Hematopoietic multipotent progenitor cell treated with erythropoietin and hydrocortisone succinate and interleukin-3 and kit ligand, for 6 days (in vitro differentiated cells): ENCODE measurements around the gene ADCYAP1R1.

Experiments used
- DNase-seq: peaks from one replicate; pipeline ENCODE4 v3.0.0-alpha.2; 2015

Gene ADCYAP1R1

DNA sequence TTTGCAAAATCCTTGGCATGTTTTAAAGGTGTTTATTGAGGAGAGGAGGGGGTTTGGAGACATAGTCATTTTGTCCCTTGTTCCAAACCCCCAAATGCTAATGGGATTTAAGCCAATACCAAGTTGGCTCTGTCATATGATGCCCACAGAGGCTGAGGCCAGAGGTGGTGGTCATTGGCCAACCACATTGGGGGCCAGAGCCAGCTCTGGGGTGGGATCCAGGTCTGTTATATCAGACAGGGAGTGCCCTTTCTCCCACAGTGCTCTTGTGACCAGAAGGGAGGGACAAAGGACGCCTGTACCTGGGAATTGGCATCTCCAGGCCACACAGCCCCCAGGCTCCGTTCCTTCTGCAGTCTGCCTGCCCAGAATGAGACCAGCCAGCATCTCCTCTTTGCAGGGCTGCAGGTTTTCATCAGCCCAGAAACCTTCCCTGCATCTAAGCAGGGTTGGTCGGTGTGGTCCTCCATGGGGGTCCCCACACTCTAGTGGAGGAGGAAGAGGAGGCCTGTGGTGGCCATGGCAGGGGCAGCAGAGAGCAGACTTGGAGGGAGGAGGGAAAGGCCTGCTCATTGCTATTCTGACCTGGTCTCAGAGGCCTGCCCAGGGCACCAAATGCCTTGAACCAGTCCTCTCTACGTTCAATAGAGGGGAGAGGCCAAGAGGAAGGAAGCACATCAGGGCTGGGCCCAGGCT lies 17.9 kb downstream of the ADCYAP1R1 start:
- DNase-seq: no peak

DNA sequence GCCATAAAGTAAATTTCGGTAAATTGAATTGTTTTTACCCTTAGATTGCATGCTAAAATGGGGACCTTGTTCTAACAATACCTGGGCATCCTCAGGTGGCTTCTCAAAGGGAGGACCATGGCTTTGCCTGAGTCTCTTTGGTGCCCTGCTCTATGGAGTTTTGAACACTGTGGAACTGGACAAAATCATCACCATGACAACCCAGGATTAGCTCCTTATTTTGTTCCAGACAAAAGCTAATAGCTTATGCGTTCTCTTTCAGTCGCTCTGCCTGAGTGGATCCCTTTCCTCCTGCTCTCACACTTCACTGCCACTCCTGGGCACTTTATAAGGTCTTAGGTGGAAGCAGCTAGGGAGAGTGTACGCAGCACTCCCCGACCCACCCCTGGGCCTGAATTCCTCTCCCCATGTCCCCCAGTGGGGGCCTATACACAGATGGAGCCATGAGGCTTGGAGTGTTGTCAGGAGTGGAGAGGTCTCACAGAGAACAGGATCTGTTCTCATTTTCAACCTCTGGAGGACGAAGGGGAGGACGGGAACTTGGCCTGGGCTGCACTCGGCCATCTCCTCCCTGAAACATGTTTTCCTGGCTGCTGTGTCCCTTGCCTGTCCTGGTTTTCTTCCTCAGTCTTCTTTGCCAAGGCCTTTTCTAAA lies 19.0 kb downstream of the ADCYAP1R1 start:
- DNase-seq: no peak

DNA sequence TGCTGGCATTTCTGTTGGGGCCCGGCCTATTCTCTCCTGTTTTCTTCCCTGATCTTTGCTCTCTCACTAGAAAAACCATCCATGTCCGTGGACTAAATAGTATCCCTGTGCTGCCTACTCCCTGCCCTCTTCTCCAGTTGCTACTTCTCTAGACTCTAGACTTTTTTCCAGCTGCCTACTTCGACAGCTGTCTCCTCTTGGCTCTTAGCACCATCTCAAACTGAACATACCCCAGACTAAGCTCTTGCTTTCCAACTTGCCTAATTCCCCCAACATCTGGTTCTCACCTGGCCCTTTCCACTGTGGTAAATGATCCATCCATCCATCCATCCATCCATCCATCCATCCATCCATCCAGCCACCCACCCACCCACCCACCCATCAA lies 19.5 kb downstream of the ADCYAP1R1 start:
- DNase-seq: no peak

DNA sequence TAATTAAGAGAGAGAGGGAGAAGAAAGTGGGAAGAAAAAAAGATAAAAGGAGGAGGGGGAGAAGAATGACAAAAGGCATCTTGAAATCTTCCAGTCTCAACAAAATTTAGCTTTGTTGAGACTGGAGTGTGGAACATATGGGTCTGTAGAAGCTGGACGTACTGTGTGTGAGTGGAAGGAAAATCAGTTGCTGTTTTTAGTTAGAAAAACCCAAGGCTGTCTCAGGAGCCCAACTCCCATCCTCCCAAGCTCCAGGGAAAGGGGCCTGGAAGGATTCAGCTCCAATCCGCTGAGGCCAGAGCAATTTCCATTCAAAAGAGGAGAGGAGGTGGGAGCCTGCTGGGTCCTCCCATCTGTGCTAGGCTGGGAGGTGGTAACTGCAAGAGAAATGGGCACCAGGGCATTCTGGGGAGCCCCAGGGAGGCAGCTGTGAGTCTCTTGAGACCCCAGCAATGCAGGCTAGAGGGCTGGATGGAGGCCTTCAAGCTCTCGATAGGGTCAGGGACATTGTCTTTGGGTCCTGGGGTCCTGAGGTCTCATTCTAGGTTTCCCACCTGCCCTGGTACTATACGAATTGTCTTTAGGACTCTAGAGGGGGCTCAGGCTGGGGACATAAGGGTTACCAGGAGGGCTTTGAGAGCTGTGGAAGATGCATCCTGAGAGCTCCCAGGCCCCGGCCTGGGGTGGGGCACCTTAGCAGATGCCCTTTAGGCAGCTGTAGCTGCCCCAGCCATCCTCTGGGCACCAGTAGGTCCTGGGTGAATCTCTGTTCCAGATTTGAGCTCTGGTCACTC lies 21.4 kb downstream of the ADCYAP1R1 start:
- no peak for DNase-seq

DNA sequence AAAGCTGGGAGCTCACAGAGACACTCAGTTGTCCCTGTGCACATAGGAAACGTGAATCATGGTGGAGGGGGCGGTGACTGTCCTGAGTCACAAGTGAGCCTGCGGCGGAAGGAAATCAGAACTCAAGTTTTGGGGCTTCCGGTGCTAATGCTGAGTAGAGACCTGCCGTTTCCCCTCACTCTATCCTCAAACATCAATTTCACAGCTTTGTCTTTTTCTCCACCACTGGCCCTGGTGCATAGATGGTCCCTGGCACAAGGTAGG lies 21.9 kb downstream of the ADCYAP1R1 start:
- no peak for DNase-seq

DNA sequence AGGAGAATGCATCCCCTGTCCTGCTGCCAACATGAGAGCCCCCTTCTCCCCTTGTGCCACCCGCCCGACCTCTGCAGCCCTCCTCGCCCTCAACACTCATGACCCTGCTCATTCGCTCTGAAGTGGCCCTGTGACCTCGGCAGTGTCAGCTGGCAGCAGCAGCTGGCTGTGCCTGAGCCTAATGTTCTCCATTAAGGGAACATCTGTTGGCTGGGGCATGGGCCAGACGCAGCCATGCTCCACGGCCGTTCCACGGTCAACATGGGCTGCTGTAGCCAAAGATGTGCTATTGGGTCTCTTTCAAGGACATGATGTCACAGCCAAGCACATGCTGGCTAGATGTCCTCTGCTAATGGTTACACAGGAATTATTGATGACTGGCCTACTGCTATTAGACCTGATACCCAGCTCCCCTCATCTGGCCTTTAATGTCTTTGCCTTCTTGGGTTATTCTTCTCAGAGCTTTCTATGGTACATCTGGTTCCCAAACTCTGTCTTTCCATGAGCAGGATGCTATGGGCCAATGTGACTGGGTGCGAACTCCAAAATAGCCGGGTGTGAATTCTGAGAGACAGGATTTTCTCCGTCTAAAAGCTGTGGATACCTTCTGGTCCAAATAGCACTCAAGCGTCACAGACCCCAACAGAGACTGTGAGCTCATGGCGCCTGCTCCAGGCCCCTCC lies 22.4 kb downstream of the ADCYAP1R1 start:
- DNase-seq: no peak

DNA sequence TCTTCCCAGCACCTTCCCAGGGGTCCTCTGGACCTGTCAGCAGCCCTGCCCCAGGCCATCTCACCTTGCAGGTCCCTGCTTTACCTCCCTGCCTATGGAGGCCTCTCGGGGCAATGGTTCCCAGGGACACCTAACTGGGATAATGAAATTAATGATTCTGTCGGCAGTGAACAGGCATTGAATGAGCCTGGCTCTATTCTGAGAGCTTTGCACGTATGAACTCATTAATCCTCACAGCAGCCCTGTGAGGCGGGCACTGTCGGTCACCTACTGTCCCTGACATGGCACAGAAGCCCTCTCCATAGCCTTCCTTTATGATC lies 22.9 kb downstream of the ADCYAP1R1 start:
- no peak for DNase-seq

DNA sequence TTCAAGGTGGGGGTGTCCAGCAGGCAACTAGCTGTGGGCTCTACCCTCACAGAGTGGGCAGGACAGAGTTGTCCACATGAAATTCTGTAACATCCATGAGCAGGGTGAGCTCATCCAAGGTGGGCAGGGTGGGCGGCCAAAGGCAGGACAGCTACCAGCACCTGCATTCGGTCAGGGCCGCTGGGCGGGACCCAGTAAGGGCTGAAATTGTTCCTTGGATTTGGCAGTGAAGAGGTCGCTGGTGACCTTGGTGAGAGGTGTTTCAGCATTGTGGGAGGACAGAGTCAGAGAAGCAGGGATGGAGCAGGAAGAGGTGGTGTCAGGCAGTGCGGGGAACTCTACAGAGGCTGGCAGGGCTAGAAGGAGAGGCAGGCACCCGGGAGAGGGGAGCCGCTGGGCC lies 23.9 kb downstream of the ADCYAP1R1 start:
- no peak for DNase-seq

DNA sequence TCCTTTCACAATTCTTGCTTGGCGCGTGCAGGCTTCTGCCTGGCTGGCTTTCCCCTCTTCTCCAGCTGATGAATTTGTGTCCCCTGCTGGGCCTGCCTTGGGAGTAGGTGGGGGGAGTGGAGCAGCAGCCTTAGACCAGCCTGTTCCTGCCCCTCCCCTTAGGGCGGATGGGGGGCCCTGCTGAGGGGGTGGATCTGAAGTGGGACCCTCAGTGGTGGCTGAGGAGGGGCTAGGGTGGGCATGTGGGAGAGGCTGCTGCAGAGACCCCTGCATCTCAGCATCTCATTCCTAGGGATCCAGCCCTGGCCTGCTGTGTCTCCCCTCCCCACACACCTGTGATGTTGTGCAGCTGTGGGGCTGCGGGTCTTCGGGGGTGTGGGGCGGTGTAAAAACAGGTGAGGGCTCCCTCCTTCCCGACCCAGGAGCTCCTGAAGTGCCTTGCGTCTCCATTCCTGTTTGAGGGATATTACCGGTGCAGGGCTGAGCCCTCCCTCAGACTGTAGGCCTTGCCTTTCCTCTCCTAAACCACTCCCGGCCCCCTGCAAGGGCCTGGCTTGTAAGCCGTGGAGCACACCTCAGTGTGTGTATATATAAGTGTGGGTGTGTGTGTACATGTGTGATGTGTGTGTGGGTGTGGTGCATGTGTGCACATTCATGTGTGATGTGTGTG lies 24.7 kb downstream of the ADCYAP1R1 start:
- DNase-seq: no peak

DNA sequence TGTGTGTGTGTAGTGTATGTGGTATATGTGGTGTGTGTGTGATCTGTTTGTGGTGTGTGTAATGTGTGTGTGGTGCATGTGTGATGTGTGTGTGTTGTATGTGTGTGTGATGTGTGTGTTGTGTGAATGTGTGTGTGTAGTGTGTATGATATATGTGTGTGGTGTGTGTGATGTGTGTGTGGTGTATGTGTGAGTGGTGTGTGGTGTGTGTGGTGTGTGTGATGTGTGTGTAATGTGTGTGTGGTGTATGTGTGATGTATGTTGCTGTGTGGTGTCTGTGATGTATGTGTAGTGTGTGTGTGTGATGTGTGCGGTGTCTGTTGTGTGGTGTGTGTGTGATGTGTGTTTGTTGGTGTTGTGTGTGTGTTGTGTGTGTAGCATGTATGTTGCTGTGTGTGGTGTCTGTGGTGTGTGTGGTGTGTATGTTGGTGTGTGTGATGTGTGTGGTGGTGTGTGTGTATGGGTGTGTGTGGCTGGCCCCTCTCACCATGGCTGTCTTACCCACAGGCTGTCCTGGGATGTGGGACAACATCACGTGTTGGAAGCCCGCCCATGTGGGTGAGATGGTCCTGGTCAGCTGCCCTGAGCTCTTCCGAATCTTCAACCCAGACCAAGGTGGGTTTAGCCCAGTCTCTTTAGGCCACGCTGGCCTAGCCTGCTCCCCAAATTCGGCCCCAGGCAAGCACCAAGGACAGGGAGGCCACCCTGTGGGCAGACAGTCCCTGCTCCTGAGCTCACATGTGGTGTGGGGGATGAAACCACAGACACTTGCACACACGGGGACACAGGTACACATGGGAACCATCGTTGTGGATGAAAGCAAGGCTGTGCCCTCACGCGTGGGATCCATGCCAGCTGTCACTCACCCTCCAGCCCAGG lies 25.6 kb downstream of the ADCYAP1R1 start:
- no peak for DNase-seq

DNA sequence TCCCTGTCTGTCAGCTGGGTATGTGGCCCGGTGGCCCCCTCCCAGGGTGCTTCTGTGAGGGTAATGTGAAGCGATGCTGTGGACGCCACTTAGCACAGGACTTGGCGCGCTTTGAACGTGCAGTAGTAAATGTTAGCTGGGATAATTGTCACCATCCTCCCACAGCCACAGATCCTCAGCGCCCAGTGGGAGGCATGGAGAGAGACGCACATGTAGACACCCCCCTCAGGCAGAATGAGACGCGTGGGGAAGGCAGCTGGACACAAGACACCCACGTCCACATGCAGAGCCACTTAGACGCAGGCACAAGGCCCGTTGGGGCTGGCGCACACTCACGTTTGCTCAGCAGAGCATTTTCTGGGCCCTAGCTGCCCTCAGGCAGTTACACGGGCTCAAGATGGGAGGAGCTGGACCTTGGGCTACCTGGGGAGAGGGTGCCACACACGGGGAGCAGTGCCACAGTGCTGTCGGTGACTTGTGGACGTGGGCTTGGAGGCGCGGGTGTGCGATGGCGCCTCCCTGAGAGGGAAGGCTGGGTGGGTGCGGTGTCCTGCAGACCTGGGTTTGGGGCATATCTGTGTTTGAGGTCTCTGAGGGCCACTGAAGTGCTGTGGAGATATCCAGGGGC lies 26.4 kb downstream of the ADCYAP1R1 start:
- DNase-seq: no peak

DNA sequence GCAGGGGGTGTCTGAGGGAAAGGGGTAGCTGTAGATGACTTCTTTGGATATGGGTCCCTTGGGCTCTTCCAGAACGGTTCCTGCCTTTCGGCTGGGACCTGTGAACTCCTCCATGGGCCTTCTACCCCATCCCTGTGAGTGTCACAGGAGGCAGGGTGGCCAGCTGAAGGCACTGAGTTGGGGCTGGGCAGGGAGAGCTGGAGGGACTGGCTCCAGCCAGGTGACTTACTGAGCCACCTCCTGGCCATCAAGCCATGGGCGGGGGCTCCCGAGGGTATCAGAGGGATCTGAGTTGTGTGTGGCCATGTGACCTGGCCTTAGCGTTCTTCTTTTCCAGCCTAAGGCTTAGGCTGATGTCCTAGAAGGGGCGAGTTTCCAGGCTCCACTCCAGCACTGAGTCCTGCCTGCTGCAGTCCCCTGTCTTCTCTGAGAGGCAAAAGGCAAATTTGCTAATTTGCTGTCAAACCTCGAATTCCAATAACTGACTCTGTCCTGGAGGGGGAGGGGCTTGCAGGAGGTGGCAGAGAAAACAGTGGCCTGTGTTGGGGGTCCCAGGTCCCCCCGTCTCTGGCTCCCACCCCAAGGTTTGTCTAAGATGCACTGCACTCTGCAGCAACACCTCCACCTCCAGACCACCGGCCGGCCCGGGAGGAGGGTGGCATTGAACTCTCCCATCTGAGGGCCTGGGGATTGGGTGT lies 27.2 kb downstream of the ADCYAP1R1 start:
- DNase-seq: no peak

DNA sequence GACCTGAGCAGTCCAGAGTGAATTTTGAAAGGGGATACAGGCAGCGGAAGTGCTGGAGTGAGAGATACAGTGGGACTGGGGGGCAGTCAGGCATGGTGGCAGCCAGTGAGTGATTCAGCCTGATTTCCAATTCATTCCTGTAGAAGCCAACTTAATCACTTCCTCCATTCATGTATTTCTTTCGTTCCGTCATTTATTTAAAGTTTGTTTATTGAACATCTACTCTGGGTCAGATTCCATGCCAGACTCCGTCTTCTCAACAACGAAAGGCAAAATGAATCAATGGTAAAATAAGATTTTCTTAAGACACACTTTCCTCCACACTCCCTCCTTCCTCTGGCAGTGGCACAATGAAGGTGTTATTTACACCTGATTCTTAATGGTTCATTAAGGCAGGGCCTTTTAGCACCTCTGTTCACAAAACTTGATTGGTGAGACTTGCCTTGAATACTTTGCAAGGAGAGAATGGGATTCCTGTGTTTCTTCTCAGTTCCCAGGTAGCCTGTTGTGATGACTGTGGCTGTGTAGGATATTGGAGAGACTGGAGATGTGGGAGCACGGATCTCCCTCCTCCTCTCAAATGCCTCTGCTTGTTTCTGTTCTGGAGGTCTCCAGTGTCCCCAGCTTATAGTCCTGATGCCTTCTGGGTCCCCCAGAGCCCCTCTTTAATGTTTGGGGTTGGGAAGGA lies 27.9 kb downstream of the ADCYAP1R1 start:
- DNase-seq: no peak

DNA sequence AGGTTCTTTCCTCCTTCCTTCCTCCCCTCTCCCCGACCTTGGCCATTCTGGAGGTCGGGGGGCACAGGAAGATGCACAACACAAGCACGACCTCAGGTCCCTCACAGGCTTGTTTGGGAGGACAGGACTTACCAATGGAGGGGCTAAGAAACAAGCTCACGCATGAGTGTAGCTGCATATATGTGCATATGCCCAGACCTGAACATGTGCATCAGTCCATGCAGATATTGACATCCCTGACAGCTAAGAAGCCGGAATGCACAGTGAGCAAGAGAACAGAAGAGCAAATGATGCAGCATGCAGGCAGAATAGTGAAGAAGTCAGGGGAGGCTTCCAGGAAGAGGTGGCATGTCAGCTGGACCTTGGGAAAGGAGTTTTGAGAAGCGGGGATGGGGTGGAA lies 28.7 kb downstream of the ADCYAP1R1 start:
- DNase-seq: no peak

DNA sequence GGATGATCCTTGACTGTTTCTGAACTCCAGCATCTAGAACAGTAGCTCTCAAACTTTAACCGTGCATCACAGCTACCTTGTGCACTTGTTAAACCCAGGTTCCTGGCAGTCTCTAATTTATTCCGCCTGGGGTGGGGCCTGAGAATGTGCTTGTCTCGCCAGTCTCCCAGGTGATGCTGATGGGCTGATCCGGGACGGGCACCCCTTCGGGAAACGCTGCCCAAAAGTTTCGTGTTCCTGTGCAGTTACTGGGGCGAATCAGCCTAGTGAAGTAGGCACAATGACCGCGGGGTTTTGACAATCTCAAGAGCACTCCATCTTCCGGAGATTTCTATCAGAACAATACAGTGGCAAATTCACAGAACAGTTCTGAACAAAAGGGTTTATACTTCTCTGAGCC lies 29.9 kb downstream of the ADCYAP1R1 start:
- no peak for DNase-seq

DNA sequence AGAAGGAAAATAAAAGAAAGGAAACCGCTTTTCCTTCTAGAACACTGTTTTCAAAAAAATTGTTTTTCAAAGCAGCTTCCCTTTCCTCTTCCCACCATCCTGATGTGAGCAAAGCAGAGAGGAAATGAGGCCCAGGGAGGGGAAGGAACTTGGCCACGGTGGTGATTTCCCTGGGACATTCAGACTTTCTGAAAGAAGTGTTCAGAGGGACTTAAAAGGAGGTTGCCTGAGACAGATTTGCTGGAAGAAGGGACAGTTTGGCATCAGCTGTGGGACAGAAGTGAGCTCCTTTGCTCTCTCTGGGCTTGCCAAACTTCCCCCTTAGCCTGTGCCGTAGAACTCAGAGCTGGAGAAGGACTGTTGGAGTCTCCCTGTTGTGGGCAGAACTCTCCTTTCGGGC lies 30.3 kb downstream of the ADCYAP1R1 start:
- no peak for DNase-seq

DNA sequence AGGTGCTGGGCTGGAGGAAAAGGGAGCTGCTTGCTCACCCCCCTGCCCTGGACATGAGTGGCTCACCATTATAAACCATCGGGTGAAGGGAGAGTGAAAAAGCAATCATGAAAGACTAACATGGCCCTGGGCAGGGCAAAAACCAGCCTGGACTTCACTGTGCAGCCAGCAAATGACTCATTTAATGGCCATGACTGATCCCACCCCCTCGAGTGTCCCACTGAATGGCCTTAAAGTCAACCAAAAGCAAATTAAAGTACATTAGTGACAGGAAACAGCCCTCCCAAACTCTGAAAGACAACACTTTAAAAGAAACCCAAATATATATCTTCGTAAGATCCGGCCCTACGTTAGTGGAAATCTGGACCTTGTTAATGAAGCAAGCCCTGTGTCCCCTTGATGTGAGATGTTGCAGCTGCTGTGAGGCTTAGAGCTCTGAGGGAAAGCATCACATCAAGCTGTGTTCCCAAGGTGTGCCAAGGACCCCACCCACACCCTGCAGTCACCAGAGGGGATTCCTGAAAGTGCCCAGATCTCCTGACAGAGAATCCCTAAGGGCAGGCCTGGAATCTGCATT lies 31.2 kb downstream of the ADCYAP1R1 start:
- DNase-seq: no peak

DNA sequence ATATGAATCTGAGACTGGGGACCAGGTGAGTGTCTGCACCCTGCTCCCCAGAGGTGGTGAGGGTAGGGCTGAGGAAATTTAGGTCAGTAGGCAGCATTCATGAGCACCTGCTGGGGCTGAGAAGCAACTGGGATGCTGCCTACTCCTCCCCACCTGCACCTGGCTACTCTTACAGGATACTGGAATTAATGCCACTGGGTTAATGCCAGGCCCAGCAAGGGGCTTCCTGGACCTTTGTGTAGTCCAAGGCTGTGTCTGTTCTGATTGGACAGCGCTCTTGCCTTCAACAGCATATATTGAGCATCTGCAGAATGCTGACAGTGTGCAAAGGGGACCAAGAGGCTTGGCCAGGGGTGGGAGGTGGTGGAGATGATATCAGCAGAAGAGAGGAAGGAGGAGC lies 32.1 kb downstream of the ADCYAP1R1 start:
- DNase-seq: no peak

DNA sequence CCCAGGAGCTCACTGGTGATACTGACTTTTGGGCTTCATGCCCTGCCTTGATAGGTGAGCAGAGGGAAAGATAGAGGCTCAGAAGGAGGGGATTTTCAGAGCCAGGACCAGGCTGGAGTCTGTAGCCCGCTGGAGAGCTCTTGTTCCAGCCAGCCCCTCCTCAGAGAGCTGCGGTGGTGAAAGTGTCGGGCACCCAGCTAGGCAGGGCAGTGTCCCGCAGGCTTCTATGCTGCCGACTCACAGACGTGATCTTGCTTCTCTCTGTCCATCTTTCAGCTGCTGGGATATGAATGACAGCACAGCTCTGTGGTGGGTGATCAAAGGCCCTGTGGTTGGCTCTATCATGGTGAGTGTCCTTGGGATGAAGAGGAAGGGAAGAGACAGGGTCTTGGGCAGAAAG lies 35.2 kb downstream of the ADCYAP1R1 start:
- DNase-seq: no peak

DNA sequence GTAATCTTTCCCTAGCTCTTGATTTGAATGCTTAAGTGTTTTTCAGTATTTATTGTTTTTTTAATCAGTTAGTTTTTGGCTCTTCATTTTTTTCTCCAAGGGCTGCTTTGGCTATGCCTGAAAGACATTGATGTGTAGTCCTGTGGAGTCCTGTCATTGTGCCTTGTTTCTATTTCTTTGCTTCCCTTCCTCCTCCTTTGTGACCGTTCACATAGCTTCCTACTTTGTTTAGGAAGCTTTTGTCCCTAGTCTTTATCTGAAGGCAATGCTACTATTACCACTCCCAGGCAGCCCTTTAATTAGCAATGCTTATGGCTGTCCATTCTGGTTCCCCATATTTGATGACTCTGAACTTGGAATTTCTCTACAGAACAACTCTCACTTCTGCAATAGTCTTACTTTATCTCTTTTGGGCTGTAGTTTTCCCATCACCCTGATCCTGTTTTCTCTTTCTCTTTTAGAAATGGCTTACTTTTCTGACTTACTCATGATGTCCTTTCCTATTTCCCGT lies 39.9 kb downstream of the ADCYAP1R1 start:
- no peak for DNase-seq
